ENCODE results near the gene METTL8.

METTL8 gene

DNA sequence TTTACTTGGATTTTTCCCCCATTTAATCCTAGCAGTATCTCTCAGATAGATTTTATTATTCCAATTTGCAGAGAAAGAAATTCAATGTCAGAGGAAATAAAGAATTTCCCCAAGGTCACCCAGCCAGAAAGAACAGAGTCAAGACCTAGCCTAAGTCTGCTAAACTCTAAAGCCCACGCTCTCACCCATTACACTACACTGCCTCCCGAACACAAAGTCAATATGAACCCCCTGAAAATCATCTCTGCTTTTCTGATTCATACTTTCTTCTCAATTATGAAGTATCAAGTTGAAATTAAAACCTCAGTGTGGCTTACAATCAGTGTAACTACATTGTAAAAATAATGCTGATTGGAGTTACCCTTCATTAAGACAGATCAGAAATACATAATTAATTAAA is 89.6 kb downstream of the METTL8 start:
- TF ChIP-seq L3MBTL2 (conservative IDR thresholded peaks at IDR 0.05) (no peak), FOXM1 (IDR thresholded peaks at IDR 0.05; ENCODE audit: borderline replicate concordance) (no peak), TARDBP (IDR thresholded peaks at IDR 0.05) (no peak), ZNF384 (IDR thresholded peaks at IDR 0.05) (no peak), FOXK2 (IDR thresholded peaks at IDR 0.05) (no peak), SUZ12 (IDR thresholded peaks at IDR 0.05) (no peak), SP1 (IDR thresholded peaks at IDR 0.05) (no peak), CTBP1 (IDR thresholded peaks at IDR 0.05; ENCODE audit: borderline replicate concordance) (no peak), ARNT (IDR thresholded peaks at IDR 0.05) (no peak), NFRKB (IDR thresholded peaks at IDR 0.05) (no peak), LEF1 (IDR thresholded peaks at IDR 0.05; ENCODE audit: borderline replicate concordance) (no peak)
- TF ChIP-seq, protein P1, sequence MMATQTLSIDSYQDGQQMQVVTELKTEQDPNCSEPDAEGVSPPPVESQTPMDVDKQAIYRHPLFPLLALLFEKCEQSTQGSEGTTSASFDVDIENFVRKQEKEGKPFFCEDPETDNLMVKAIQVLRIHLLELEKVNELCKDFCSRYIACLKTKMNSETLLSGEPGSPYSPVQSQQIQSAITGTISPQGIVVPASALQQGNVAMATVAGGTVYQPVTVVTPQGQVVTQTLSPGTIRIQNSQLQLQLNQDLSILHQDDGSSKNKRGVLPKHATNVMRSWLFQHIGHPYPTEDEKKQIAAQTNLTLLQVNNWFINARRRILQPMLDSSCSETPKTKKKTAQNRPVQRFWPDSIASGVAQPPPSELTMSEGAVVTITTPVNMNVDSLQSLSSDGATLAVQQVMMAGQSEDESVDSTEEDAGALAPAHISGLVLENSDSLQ (IDR thresholded peaks at IDR 0.05), result no peak
- POLR2A ChIA-PET, result no interaction called here
- DNase-seq (ENCODE audit: extremely low spot score), result no peak
- CTCF ChIA-PET, result no interaction called here

DNA sequence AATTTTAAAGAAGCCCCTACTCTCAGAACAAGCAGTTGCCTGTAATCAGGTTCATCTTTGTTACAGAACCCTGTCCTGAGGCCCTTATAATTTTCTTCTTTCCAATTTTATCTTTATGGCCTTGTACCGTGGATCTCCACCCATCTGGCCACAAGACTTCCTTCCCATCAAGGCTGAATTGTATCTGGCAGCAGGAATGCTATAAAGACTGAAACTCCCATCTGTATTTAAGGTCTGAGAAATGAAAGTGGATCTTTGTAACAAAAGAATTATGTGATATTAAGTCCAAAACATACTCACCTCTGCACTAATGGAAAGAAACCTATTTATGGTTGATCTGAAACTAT is 91.8 kb downstream of the METTL8 start:
- CTCF ChIA-PET, result no interaction called here
- POLR2A ChIA-PET, result no interaction called here
- TF ChIP-seq ARNT (IDR thresholded peaks at IDR 0.05), result no peak
- TF ChIP-seq FOXK2 (IDR thresholded peaks at IDR 0.05), result no peak

DNA sequence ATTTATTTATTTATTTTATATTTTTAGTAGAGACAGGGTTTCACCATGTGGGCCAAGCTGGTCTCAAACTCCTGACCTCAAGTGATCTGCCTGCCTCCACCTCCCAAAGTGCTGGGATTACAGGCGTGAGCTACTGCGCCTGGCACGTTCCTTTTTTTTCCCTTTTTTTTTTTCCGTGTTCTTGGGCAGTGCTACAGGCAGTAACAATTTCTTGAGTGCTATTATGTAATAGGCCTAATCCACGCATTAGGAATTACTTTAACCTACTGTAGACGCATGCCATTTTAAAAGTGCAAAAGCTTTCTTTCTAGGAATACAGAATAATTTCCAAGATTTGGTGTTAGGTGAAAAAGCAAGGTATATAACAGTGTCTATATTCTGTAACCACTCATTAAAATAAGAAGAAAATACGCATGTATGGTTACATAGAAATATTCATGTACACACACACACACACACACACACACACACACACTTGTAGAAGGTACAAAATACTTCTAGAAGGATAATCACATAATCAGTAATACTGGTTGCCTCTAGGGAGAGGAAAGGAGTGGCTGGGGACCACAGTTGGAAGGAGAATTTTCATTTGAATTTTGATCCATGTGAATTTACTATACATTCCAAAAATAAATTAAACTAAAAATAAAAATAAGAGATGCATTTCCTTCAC is 92.3 kb downstream of the METTL8 start:
- ChIA-PET CTCF (no interaction called here), POLR2A (no interaction called here)
- DNase-seq (ENCODE audit: extremely low spot score), result no peak
- TF ChIP-seq CTBP1 (IDR thresholded peaks at IDR 0.05; ENCODE audit: borderline replicate concordance) (no peak), FOXA1 (IDR thresholded peaks at IDR 0.05) (no peak), FOXK2 (IDR thresholded peaks at IDR 0.05) (no peak), NFRKB (IDR thresholded peaks at IDR 0.05) (no peak), ELF4 (IDR thresholded peaks at IDR 0.05) (no peak), TARDBP (IDR thresholded peaks at IDR 0.05) (no peak)

More for the DNA sequence above, 91.8 kb downstream of the METTL8 start:
- DNase-seq (ENCODE audit: extremely low spot score), result no peak

DNA sequence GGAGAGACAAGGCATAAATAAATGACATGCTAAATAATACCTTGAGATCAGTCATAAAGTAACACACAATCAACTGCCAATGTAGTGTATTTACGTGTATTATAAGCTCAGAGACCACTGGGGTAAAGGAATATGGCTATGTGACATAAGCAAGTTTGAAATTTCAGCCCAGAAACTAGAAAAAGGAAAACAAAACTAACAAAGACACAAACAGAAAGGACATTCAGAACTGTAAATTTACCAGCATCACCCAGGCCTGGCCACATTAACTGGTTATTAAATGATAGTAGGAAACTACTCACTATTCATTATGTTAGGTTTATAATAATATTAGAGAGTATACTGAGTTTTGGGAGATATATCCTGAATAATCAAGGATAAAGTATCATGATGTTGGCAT is 98.8 kb downstream of the METTL8 start:
- DNase-seq (ENCODE audit: extremely low spot score), result no peak
- ChIA-PET POLR2A (no interaction called here), CTCF (interaction anchor here (0.6 kb wide), 1 partner anchor 473 kb away, joined by 3 read pairs; no protein-coding TSS in a partner anchor)
- TF ChIP-seq CTBP1 (IDR thresholded peaks at IDR 0.05; ENCODE audit: borderline replicate concordance), result no peak
- no peak for TF ChIP-seq FOXM1 (IDR thresholded peaks at IDR 0.05; ENCODE audit: borderline replicate concordance)
- TF ChIP-seq BHLHE40 (IDR thresholded peaks at IDR 0.05; ENCODE audit: borderline replicate concordance), result no peak
- TF ChIP-seq FOXA1 (IDR thresholded peaks at IDR 0.05), result no peak

DNA sequence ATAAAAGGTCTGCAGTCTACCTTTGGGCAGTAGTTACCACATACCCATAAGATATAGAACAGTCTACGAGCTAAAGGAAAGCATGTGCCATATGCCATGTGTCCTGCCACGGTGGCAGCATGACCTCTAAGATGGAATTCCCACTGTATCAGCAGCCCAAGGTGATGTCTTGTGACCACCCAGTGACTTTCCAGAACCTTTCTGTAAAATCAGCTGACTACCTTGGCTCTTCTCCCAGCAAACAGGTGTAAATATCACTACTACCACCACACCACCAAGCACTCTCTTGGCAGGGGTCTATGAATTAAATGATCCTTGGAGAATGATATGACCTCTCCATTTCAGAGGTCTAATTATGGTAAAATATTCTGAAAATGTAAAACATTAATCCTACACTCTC is 99.6 kb downstream of the METTL8 start:
- TF ChIP-seq CTBP1 (IDR thresholded peaks at IDR 0.05; ENCODE audit: borderline replicate concordance) (no peak), FOXA1 (IDR thresholded peaks at IDR 0.05) (no peak), LEF1 (IDR thresholded peaks at IDR 0.05; ENCODE audit: borderline replicate concordance) (no peak), ELF4 (IDR thresholded peaks at IDR 0.05) (no peak), L3MBTL2 (conservative IDR thresholded peaks at IDR 0.05) (no peak), FOXM1 (IDR thresholded peaks at IDR 0.05; ENCODE audit: borderline replicate concordance) (no peak), SP1 (IDR thresholded peaks at IDR 0.05) (no peak), HDGF (IDR thresholded peaks at IDR 0.05; ENCODE audit: borderline replicate concordance) (no peak), NFRKB (IDR thresholded peaks at IDR 0.05) (no peak), FOXK2 (IDR thresholded peaks at IDR 0.05) (no peak), TARDBP (IDR thresholded peaks at IDR 0.05) (no peak), ZNF384 (IDR thresholded peaks at IDR 0.05) (no peak), ARNT (IDR thresholded peaks at IDR 0.05) (no peak), SUZ12 (IDR thresholded peaks at IDR 0.05) (no peak), BHLHE40 (IDR thresholded peaks at IDR 0.05; ENCODE audit: borderline replicate concordance) (no peak)
- TF ChIP-seq, protein P1 (IDR thresholded peaks at IDR 0.05), result no peak
- DNase-seq (ENCODE audit: extremely low spot score), result no peak
- ChIA-PET CTCF (interaction anchor here (0.6 kb wide), 1 partner anchor 472 kb away, joined by 3 read pairs; no protein-coding TSS in a partner anchor), POLR2A (no interaction called here)

DNA sequence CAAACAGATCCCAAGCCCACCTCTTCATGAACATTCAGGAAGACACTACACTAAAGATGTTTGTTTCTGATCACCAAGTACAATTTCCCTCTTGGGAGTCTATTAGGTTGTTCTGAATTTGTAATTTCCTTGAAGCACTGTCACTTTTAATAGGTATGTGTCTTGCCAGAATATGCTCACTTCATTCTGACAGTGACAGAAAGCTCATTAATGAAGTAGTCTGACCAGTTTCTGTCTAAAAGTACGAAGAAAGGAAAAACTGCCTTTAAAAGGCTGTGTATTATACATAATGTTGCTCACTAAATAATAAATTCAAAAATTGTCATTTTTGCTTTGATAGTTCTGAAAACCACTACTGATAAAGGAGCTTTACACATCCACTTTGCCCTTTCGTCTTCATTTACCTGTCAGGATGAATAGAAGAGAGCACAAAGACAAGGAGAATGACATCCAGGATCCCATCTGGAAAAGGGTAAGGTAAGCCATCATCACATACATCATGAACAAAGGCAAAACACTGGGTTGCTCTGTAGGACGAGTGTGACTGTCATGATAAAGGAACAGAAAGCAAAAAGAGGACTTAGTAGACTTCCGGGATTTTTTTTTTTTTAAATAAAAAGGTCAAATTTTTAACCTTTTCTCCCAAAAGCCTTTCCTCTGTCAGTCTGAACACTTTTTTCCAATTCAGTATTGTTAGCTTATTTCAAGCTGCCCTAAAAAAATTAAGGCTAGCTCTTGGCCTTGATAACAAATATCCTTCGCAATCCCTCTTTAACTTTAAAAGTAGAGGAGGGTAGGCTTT is 103.4 kb downstream of the METTL8 start:
- no peak for TF ChIP-seq LEF1 (IDR thresholded peaks at IDR 0.05; ENCODE audit: borderline replicate concordance)
- TF ChIP-seq ZNF384 (IDR thresholded peaks at IDR 0.05), result no peak
- POLR2A ChIA-PET, result no interaction called here
- CTCF ChIA-PET, result no interaction called here
- DNase-seq (ENCODE audit: extremely low spot score), result no peak

DNA sequence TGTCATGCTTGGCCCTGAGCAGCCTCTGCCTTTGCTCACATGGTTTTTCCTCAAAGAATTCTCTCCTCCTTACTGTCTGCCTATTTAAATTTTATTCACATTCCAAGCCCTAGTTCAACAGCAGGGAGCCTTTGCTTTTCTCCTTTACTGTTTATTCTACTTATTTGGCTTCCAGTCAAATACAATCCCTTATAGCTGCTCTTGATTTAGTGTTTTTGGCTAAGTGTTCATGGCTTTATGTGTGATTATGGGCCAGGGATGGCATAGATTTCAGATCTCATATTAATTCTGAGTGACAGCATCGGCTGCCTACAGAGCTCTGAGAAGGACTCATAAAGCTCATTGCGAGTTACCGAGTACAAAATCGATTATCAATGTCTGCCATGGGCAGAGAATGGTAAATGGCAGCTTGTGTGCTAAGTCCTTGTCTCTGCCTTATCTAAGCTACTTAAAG is 106.7 kb downstream of the METTL8 start:
- no peak for DNase-seq (ENCODE audit: extremely low spot score)
- TF ChIP-seq SUZ12 (IDR thresholded peaks at IDR 0.05) (no peak), FOXK2 (IDR thresholded peaks at IDR 0.05) (no peak)
- TF ChIP-seq, protein P1 (IDR thresholded peaks at IDR 0.05), result peak; percentile 93
- CTCF ChIA-PET, result no interaction called here

More for the DNA sequence above, 106.7 kb downstream of the METTL8 start:
- POLR2A ChIA-PET, result no interaction called here

All from HEK293T (cell line).